Stomach (tissue), 4 donors: Measurements from ENCODE around the gene USP48.

Source experiments
- CTCF ChIP-seq, 7 experiments: fragments of 450-650 bp in 4 of 7; fragments of 200-600 bp in 3 of 7; sonication (generic) in 3 of 7; IDR thresholded peaks; one replicate each; pipeline ENCODE4 v1.5.1; 2016 to 2019; ENCODE audit warnings: antibody characterized with exemption in 7 of 7, control low read depth in 2 of 7, mild to moderate bottlenecking in 1 of 7
- EP300 ChIP-seq: sonication (generic); formaldehyde crosslinking; IDR thresholded peaks from one replicate; pipeline ENCODE4 v1.6.1; 2017; ENCODE audit warnings: antibody characterized with exemption
- POLR2A ChIP-seq, 4 donors: fragments of 450-650 bp; IDR thresholded peaks; one replicate each; pipeline ENCODE4 v1.6.1; 2016; ENCODE audit warnings: antibody characterized with exemption in 4 of 4, control low read depth in 2 of 4, mild to moderate bottlenecking in 1 of 4, moderate library complexity in 1 of 4
- POLR2AphosphoS5 ChIP-seq, 3 donors: sonication (generic); formaldehyde crosslinking; IDR thresholded peaks; one replicate each; pipeline ENCODE4 v1.6.1; 2016; ENCODE audit warnings: antibody characterized with exemption in 3 of 3

GRCh38 chr1:21750841-21751240 is 32.1 kb downstream of the USP48 start:
- TF ChIP-seq CTCF (IDR thresholded peaks at IDR 0.05) = no peak
- no peak for TF ChIP-seq POLR2A (IDR thresholded peaks at IDR 0.05)
- no peak for TF ChIP-seq EP300
- no peak for TF ChIP-seq POLR2AphosphoS5 (IDR thresholded peaks at IDR 0.05)
